ENCODE measurements around the gene FNDC3B. TPM values are rescaled to one million over a fixed set of nuclear protein-coding genes. Genes with fewer than 3 reads are reported as not detected.

FNDC3B gene
- total RNA-seq, 2 donors from 2014 or later = 17.6 to 17.9 TPM

DNA sequence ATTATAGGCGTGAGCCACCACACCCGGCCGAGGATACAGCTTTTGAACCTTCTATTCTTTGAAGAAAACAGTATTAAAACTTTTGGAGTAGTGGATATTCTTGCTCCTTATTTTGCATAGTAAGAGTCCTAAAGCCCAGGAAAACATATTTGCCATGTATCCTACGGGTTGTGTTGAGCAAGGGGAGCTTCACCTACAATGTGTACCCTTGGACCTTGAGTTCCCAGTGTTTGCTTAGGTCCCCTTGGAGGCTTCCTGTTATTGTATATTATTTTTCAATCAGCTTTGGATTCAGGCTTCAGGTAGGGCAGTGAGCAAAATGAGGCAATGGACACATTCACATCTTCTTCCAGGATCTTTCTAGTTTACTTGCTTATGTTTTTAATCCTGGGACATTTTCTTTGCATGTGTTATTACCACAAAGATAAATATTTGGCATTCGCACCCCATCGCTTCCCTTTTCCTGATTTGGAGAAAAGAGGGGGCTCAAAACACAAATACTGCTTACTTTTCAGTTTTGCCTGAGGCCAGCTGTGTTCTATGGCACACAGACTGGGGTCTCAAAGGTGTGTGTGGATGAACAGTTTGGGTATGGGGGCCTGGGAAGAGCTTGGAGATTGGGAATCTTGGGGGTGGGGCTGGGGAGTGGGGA, 88.7 kb downstream of the FNDC3B start:
- H3K27me3 Mint-ChIP-seq = no peaks in the 10 kb centered on the region
- no peaks in the 10 kb centered on the region for H3K9me3 Mint-ChIP-seq
- peaks cover 25% of the 10 kb centered on the region for H3K36me3 Mint-ChIP-seq (ENCODE audit: low read depth)
- peaks cover 34% of the 10 kb centered on the region for H3K4me1 Mint-ChIP-seq
- no peak for ATAC-seq (replicated peaks)
- H3K4me3 Mint-ChIP-seq = no peak overlapping the region
- H3K27ac Mint-ChIP-seq = no peak overlapping the region

DNA sequence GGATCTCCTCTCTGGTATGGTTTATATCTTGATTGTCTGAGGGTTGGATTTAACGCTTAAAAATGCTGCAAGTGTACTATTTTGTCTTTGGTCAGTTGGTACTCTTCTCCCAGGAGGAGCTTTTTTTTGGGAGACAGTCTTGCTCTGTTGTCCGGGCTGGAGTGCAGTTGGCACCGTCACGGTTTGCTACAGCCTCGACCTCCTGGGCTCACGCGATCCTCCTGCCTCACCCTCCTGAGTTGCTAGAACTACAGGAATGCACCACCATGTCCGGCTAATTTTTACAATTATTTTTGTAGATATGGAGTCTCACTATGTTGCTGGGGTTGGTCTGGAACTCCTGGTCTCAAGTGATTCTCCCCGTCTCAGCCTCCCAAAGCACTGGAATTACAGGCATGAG, 89.5 kb downstream of the FNDC3B start:
- Mint-ChIP-seq H3K36me3 (ENCODE audit: low read depth) (peaks cover 25% of the 10 kb centered on the region), H3K4me3 (peak overlapping the region; percentile 62), H3K27ac (peak overlapping the region; percentile 90), H3K9me3 (no peaks in the 10 kb centered on the region), H3K27me3 (no peaks in the 10 kb centered on the region), H3K4me1 (peaks cover 42% of the 10 kb centered on the region)
- no peak for ATAC-seq (replicated peaks)

DNA sequence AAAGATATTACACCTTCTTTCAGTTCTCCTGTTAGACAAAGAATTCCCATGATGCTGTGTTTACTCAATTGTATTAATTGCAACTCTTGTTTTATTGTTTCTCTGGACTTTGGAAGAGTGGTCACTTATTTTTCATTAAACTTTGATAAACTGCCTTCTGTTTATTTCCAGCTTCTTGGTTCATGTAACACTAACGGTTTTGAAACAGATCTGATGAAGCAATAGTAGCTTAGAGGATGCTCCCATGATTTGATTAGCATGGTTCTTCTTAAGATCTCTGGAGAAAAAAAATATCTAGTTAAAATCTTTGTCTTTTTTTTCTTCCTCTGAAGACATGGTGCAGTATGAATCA, 90.1 kb downstream of the FNDC3B start:
- peaks cover 18% of the 10 kb centered on the region for H3K36me3 Mint-ChIP-seq (ENCODE audit: low read depth)
- no peaks in the 10 kb centered on the region for H3K27me3 Mint-ChIP-seq
- peak overlapping the region; percentile 62 for H3K4me3 Mint-ChIP-seq
- no peaks in the 10 kb centered on the region for H3K9me3 Mint-ChIP-seq
- H3K27ac Mint-ChIP-seq = peak overlapping the region; percentile 90
- ATAC-seq (replicated peaks) = no peak
- H3K4me1 Mint-ChIP-seq = peaks cover 48% of the 10 kb centered on the region

DNA sequence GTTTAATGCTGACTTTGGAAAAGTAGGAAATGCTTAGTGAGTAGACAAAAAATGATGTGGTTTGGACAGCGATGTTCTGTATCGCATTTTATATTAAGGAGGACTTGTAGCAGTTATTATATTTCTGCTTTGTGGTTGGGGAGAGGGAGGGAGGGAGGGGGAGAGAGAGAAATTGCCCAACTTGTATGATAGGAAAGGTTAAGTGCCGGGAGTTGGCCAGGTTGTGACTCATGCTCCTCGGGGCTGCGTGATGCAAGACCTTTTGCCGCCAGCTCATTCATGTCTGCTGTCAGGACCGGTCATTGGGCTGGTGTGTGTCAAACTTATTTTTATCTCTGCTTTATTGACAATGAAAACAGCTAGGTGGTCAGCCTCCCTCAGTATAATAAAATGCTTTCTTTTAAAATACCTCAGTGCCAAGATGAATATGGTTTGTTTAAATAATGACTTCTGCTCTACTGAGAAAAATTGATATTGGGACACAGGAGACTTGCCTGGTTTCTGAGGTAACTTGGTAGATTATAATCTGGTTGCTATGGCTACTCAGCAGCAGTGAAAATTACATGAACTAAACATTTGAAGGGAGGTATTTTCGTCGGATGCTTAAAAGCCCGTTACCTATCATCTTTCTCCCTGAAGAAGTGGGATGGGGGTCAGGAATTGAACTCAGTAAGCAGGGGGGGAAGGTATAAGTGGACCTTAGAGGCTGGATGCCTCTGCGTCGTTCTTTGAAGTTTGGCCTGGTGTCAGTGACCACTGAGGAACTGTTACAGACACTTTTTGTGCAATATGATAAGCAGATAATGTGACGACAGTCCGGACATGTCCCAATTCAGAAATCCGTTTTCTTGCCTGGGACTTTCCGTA, 90.7 kb downstream of the FNDC3B start:
- peak; percentile 90 for ATAC-seq (replicated peaks)
- Mint-ChIP-seq H3K27me3 (no peaks in the 10 kb centered on the region), H3K4me3 (peak overlapping the region; percentile 62), H3K4me1 (peaks cover 48% of the 10 kb centered on the region), H3K9me3 (no peaks in the 10 kb centered on the region), H3K27ac (peak overlapping the region; percentile 90), H3K36me3 (ENCODE audit: low read depth) (peaks cover 12% of the 10 kb centered on the region)

DNA sequence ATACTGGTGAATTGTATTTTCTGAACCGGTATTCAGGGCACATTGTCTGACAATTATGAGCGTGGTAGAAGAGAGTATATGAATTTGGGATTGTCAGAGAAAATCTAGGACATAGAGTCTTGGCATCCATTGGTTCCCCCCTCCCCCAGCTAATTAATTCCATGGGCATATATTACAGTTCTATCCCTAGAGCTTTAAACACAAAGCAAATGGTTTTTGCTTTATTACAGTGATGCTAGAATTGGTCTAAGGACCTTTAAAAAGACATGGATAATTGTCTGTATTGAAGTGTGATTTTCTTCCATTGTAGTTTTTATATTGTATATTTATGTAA, 91.3 kb downstream of the FNDC3B start:
- peak overlapping the region; percentile 62 for H3K4me3 Mint-ChIP-seq
- H3K36me3 Mint-ChIP-seq (ENCODE audit: low read depth) = peaks cover 13% of the 10 kb centered on the region
- no peaks in the 10 kb centered on the region for H3K27me3 Mint-ChIP-seq
- H3K4me1 Mint-ChIP-seq = peaks cover 53% of the 10 kb centered on the region
- no peak for ATAC-seq (replicated peaks)
- no peaks in the 10 kb centered on the region for H3K9me3 Mint-ChIP-seq
- H3K27ac Mint-ChIP-seq = peak overlapping the region; percentile 90

DNA sequence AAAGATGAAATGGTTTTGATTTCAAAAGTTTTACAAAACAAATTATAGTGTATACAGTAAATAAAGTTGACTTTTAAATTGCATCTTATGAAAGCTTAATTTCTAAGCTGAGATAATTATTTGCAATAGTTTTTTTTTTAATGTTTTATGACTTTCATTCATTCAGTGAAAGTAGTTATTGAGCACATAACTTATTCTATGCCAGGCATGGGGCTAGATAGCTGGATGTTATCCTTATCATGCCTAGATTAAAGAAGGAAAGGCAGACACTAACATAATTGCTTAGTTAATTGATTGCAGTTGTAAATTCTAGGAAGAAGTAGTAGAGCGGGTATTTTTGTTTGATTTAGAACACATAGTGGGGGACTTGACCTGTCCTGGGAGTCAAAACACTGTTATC, 92.4 kb downstream of the FNDC3B start:
- Mint-ChIP-seq H3K4me3 (peak overlapping the region; percentile 47), H3K27ac (peak overlapping the region; percentile 73), H3K27me3 (no peaks in the 10 kb centered on the region), H3K4me1 (peaks cover 53% of the 10 kb centered on the region), H3K9me3 (no peaks in the 10 kb centered on the region), H3K36me3 (ENCODE audit: low read depth) (peaks cover 5% of the 10 kb centered on the region)
- no peak for ATAC-seq (replicated peaks)

DNA sequence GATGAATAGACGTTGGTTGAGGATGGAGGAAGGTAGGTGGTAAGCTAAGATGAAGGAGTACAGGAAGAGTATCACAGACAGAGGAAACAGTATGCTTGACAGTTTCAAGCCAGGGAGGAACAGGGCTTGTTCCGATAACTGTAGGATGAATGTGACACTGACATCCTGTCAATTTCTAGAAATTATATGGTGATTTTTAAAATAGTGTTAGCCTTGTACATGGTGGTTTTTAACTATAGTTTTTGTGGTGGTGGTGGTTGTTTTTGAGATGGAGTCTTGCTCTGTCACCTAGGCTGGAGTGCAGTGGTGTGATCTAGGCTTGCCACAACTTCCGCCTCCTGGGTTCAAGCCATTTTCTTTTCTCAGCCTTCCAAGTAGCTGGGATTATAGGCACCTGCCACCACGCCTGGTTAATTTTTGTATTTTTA, 92.8 kb downstream of the FNDC3B start:
- H3K4me1 Mint-ChIP-seq = peaks cover 49% of the 10 kb centered on the region
- H3K4me3 Mint-ChIP-seq = peak overlapping the region; percentile 47
- H3K9me3 Mint-ChIP-seq = no peaks in the 10 kb centered on the region
- no peaks in the 10 kb centered on the region for H3K27me3 Mint-ChIP-seq
- peak; percentile 63 for ATAC-seq (replicated peaks)
- peak overlapping the region; percentile 73 for H3K27ac Mint-ChIP-seq
- peaks cover 5% of the 10 kb centered on the region for H3K36me3 Mint-ChIP-seq (ENCODE audit: low read depth)

DNA sequence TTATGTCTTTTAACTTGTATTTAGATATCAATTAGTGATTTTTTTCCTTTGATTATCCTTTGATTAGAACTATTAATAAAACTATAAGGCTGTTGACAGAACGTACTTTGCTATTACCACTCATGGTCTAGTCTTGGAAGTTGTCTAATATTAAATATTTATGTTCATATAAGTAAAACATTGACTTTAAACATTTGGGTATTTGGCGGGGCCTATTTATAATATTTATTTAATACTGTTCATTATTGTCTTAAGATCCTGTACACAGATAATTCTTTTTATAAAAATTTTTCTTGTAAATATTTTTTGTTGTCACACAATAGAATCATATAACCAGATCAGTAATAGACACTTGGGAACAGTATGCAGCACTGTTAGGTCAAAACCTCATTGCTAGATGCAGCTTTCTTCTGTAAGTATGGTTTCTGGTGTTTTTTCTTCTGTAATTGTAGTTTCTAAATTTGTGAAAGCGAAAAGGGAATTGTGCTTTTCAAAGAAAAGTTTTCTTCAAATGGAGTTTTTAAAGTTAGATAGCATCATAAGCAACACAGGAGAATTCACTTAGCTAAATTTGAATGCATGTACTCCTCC, 93.4 kb downstream of the FNDC3B start:
- peaks cover 52% of the 10 kb centered on the region for H3K4me1 Mint-ChIP-seq
- H3K27me3 Mint-ChIP-seq = no peaks in the 10 kb centered on the region
- no peak overlapping the region for H3K4me3 Mint-ChIP-seq
- peaks cover 5% of the 10 kb centered on the region for H3K36me3 Mint-ChIP-seq (ENCODE audit: low read depth)
- H3K27ac Mint-ChIP-seq = peak overlapping the region; percentile 62
- H3K9me3 Mint-ChIP-seq = no peaks in the 10 kb centered on the region
- ATAC-seq (replicated peaks) = no peak

DNA sequence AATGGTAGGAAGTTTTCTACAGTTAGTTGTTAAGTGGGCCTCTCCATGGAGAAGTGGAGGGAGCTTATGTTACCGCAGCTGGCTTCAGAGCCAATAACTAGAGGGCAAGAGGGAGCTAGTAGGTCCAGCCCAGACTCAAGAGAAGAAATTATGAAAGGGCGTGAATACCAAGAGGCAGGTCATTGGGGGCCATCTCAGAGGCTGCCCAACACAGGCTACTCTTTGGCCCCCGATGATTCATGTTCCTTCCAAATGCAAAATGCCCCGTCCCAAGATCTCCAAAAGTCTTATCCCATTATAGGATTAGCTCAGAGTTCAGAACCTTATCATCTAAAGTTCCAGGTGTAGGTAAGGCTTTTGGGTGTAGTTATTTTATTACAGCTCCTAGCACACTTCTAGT, 94.5 kb downstream of the FNDC3B start:
- Mint-ChIP-seq H3K27ac (peak overlapping the region; percentile 62), H3K4me3 (peak overlapping the region; percentile 47), H3K9me3 (no peaks in the 10 kb centered on the region), H3K27me3 (no peaks in the 10 kb centered on the region), H3K36me3 (ENCODE audit: low read depth) (peaks cover 5% of the 10 kb centered on the region), H3K4me1 (peaks cover 60% of the 10 kb centered on the region)
- ATAC-seq (replicated peaks) = no peak

DNA sequence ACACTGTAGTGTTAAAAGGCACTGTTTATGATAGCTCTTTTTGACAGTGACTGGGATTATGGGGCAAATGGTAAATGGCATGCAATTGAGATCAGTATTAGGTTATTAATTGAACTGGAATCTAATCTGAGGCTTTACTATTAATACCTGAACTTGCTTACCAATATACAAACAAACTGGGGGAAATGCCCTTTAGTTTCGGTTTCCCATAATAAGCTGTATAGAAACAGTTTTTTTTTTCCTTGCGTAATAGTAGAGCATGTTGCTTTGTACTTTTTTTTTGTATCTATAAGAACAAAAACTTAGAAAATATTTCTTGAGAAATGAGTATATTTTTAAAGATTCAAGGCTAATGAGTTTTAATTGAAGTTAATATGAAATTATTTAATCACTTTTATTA, 95.0 kb downstream of the FNDC3B start:
- Mint-ChIP-seq H3K27ac (peak overlapping the region; percentile 62), H3K4me3 (peak overlapping the region; percentile 47), H3K4me1 (peaks cover 61% of the 10 kb centered on the region), H3K36me3 (ENCODE audit: low read depth) (peaks cover 5% of the 10 kb centered on the region), H3K27me3 (no peaks in the 10 kb centered on the region), H3K9me3 (no peaks in the 10 kb centered on the region)
- no peak for ATAC-seq (replicated peaks)

DNA sequence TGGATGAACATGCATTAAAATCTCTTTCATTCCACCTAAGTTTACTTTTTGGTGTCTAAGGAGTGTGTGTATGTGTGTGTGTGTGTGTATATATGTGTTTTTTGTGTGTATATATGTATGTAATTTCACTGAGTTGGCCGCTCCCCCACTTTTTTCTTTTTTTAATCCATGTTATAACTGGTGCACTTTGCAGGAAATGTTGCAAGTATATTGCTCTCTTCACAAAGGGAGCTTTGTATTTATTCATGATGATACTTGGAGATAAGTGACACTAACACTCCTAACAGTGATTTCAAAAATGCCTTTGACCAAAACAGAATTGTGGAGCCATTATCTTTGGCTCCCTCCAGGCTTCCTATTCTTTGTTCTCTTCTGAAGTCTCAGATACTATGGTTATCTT, 95.8 kb downstream of the FNDC3B start:
- H3K27ac Mint-ChIP-seq = peak overlapping the region; percentile 79
- ATAC-seq (replicated peaks) = no peak
- no peaks in the 10 kb centered on the region for H3K9me3 Mint-ChIP-seq
- peaks cover 52% of the 10 kb centered on the region for H3K4me1 Mint-ChIP-seq
- peaks cover 5% of the 10 kb centered on the region for H3K36me3 Mint-ChIP-seq (ENCODE audit: low read depth)
- no peaks in the 10 kb centered on the region for H3K27me3 Mint-ChIP-seq
- H3K4me3 Mint-ChIP-seq = peak overlapping the region; percentile 26

DNA sequence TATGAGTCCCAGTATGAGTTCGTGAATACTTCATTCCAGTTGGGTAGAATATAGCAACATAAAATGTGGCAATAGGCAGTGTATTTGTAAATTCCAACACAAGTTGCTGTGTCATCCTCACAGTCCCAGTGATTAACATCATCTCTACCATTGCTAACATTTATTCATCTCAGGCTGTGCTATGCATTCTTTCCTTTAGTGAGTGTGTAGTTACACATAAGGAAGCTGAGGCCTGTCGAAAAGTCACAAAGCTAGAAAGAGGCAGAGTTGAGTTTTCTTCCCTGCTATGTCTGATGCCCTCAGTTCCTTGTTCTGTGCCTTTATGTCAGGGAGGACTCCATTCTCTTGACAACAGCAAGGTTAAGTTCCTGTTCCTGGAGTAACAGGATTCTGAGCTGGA, 96.4 kb downstream of the FNDC3B start:
- Mint-ChIP-seq H3K36me3 (ENCODE audit: low read depth) (peaks cover 5% of the 10 kb centered on the region), H3K27me3 (no peaks in the 10 kb centered on the region), H3K9me3 (no peaks in the 10 kb centered on the region), H3K4me1 (peaks cover 48% of the 10 kb centered on the region), H3K4me3 (peak overlapping the region; percentile 26), H3K27ac (peak overlapping the region; percentile 79)
- ATAC-seq (replicated peaks) = peak; percentile 13

DNA sequence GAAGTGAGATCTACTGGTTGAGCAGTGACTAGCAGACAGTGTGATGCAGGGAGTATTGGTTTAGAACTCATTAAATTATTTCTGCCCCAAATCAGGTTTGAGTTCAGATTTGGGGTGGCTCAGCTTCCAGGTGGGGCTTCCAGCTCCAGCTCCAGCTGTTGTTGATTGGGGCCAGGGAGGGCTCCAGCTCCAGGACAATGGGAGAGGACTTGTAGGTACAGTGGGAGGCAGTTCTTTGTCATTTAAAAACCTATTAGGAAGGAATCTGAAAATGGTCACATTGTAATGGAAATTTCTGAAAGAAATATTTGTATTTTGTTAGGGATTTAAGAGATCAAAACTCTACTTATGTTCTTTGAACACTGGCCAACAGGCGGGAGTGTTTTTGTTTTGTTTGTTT, 97.0 kb downstream of the FNDC3B start:
- Mint-ChIP-seq H3K4me3 (peak overlapping the region; percentile 26), H3K4me1 (peaks cover 48% of the 10 kb centered on the region), H3K36me3 (ENCODE audit: low read depth) (peaks cover 5% of the 10 kb centered on the region), H3K27ac (peak overlapping the region; percentile 79), H3K9me3 (no peaks in the 10 kb centered on the region), H3K27me3 (no peaks in the 10 kb centered on the region)
- ATAC-seq (replicated peaks) = no peak

DNA sequence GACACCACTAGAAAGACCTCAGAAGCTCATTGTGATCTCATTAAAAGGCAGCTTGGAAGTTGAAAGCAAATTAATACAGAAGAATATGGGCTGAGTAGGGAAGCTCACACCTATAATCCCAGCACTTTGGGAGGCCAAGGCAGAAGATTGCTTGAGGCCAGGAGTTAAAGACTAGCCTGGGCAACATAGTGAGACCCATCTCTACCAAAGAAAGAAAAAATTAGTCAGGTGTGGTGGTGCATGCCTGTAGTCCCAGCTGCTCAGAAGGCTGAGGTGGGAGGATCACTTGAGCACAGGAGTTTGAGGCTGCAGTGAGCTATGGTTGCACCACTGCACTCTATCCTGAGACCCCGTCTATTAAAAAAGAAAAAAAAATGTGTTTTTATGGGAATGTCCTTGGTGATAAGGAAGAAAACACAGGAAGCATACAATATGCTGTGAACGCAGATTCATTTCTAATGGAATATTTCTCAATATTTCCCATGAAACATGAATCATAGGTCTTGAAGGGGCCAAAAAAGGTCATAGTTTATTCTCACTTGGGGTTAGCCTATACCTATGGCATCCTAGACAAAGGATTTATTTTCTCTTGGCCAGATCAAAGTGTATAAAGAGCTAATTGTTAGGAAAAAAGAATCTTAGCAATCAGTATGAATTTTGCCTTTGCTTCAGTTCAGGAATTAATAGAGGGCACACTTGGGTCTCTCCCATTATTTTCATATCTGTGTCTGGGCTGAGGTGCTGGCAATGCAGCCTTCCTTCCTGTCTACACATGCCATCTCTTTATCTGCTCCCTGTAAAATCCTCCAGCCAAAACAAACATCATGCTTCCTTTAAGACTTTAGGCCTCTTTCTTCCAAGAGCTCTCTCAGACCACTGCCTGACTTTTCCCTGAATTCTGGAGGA, 98.2 kb downstream of the FNDC3B start:
- no peak for ATAC-seq (replicated peaks)
- H3K36me3 Mint-ChIP-seq (ENCODE audit: low read depth) = peaks cover 5% of the 10 kb centered on the region
- no peaks in the 10 kb centered on the region for H3K27me3 Mint-ChIP-seq
- H3K4me3 Mint-ChIP-seq = peak overlapping the region; percentile 29
- peaks cover 43% of the 10 kb centered on the region for H3K4me1 Mint-ChIP-seq
- H3K9me3 Mint-ChIP-seq = no peaks in the 10 kb centered on the region
- H3K27ac Mint-ChIP-seq = peak overlapping the region; percentile 79
